ENCODE measurements around the gene KCNT2.

KCNT2 gene

GRCh38 chr1:196623079-196623478 lies 14.8 kb upstream of the KCNT2 start:
- no peak for DNase-seq (ENCODE audit: low read depth)
- no peak for TF ChIP-seq CTCF (conservative IDR thresholded peaks at IDR 0.05; ENCODE audit: control insufficient read depth, insufficient read depth, low read depth, low read length)
- H3K4me3 ChIP-seq (ENCODE audit: control insufficient read depth, low read depth, low read length) = no peak overlapping the region

- TF ChIP-seq CTCF (conservative IDR thresholded peaks at IDR 0.05; ENCODE audit: control insufficient read depth, insufficient read depth, low read depth, low read length) = no peak
- no peak overlapping the region for H3K4me3 ChIP-seq (ENCODE audit: control insufficient read depth, low read depth, low read length)
- no peak for DNase-seq (ENCODE audit: low read depth)
Observed at GRCh38 chr1:196619721-196620120, 11.5 kb upstream of the KCNT2 start.

GRCh38 chr1:196611873-196612272 lies 3.6 kb upstream of the KCNT2 start:
- no peak overlapping the region for H3K4me3 ChIP-seq (ENCODE audit: control insufficient read depth, low read depth, low read length)
- TF ChIP-seq CTCF (conservative IDR thresholded peaks at IDR 0.05; ENCODE audit: control insufficient read depth, insufficient read depth, low read depth, low read length) = no peak
- no peak for DNase-seq (ENCODE audit: low read depth)

GRCh38 chr1:196609370-196609737 lies 1.1 kb upstream of the KCNT2 start:
- no peak for TF ChIP-seq CTCF (conservative IDR thresholded peaks at IDR 0.05; ENCODE audit: control insufficient read depth, insufficient read depth, low read depth, low read length)
- no peak for DNase-seq (ENCODE audit: low read depth)
- H3K4me3 ChIP-seq (ENCODE audit: control insufficient read depth, low read depth, low read length) = no peak overlapping the region

GRCh38 chr1:196607981-196608380 lies 259 bp downstream of the KCNT2 start:
- TF ChIP-seq CTCF (conservative IDR thresholded peaks at IDR 0.05; ENCODE audit: control insufficient read depth, insufficient read depth, low read depth, low read length) = no peak
- H3K4me3 ChIP-seq (ENCODE audit: control insufficient read depth, low read depth, low read length) = peak overlapping the region; percentile 64
- no peak for DNase-seq (ENCODE audit: low read depth)

GRCh38 chr1:196603651-196604050 lies 4.6 kb downstream of the KCNT2 start:
- no peak for TF ChIP-seq CTCF (conservative IDR thresholded peaks at IDR 0.05; ENCODE audit: control insufficient read depth, insufficient read depth, low read depth, low read length)
- no peak overlapping the region for H3K4me3 ChIP-seq (ENCODE audit: control insufficient read depth, low read depth, low read length)
- DNase-seq (ENCODE audit: low read depth) = no peak
